HepG2 (cell line): ENCODE measurements around the gene SLC6A9. TPM values are rescaled to one million over a fixed set of nuclear protein-coding genes. Genes with fewer than 3 reads are reported as not detected.

Experiments
- ATAC-seq: fragments of 200-7000 bp; cut with Tn5 transposase; 3 replicates; pipeline ENCODE4 v1.9.1; 2020; ENCODE audit warnings: mild to moderate bottlenecking, moderate library complexity
- BruUV-seq: library from RNA; stranded (reverse); fragments of 400-500 nt; replicated peaks from 2 replicates; lab custom pipeline; 2021; lab: Mats Ljungman, UMichigan
- CTCF ChIA-PET: fragments of 300-600 bp; formaldehyde crosslinking; extraction: SDS; loops from one replicate; lab custom pipeline; 2021; ENCODE audit warnings: low total read pairs, inconsistent platforms, low intra/inter-chr PET ratio; lab: Yijun Ruan, JAX
- POLR2A ChIA-PET: fragments of 350-600 bp; sonication (Branson Sonifier 250); formaldehyde crosslinking; loops from one replicate; lab custom pipeline; 2020; ENCODE audit warnings: antibody characterized with exemption, inconsistent platforms; lab: Yijun Ruan, JAX
- DNase-seq: peaks from one replicate; pipeline ENCODE4 v3.0.0-alpha.2; 2015; ENCODE audit warnings: low spot score
- FAIRE-seq: peaks from 3 replicates; lab custom pipeline; 2011; peaks lifted over from hg19 to GRCh38; lab: Jason Lieb, UNC
- H2AFZ ChIP-seq: one replicate; pipeline ENCODE4 v1.6.1; 2011; ENCODE audit warnings: low read length, inconsistent platforms
- H3K27ac ChIP-seq: fragments of 300-600 bp; 3 replicates; pipeline ENCODE4 v1.8.0; 2011; ENCODE audit warnings: mixed run types, mild to moderate bottlenecking, mixed read lengths, low read length, inconsistent platforms; ENCODE audit not compliant: insufficient read depth; ENCODE audit errors: extremely low read length
- H3K27me3 ChIP-seq, 2 experiments: fragments of 200-600 bp in 1 of 2; 2 replicates in 1 of 2; 3 replicates in 1 of 2; pipeline versions ENCODE4 v1.6.0 to v1.8.0; 2011; ENCODE audit warnings: low read length in 2 of 2, mild to moderate bottlenecking in 2 of 2, moderate library complexity in 2 of 2, inconsistent platforms in 1 of 2; ENCODE audit not compliant: insufficient read depth in 2 of 2, control insufficient read depth in 1 of 2
- H3K36me3 ChIP-seq, 2 experiments: fragments of 200-600 bp in 1 of 2; replicated peaks in 1 of 2; 2 replicates in 1 of 2; 3 replicates in 1 of 2; pipeline versions ENCODE4 v1.5.1 to v1.8.0; 2011; ENCODE audit warnings: low read length in 2 of 2, inconsistent platforms in 1 of 2; ENCODE audit not compliant: insufficient read depth in 2 of 2, control insufficient read depth in 1 of 2
- H3K4me1 ChIP-seq: 2 replicates; pipeline ENCODE4 v1.5.1; 2012; ENCODE audit warnings: low read length, inconsistent platforms; ENCODE audit not compliant: insufficient read depth
- H3K4me2 ChIP-seq: 2 replicates; pipeline ENCODE4 v1.6.0; 2011; ENCODE audit warnings: low read depth, low read length, inconsistent platforms
- H3K4me3 ChIP-seq, 3 experiments: fragments of 200-600 bp in 1 of 3; sonication (generic), shearing (Covaris generic) in 1 of 3; replicated peaks in 1 of 3; 2 replicates each; pipeline ENCODE4 v1.5.1; 2011 to 2016; ENCODE audit warnings: low read length in 3 of 3, inconsistent platforms in 2 of 3, low read depth in 2 of 3, mild to moderate bottlenecking in 2 of 3, control low read depth in 1 of 3, mixed read lengths in 1 of 3; ENCODE audit not compliant: insufficient read depth in 1 of 3
- H3K79me2 ChIP-seq: one replicate; pipeline ENCODE4 v1.6.1; 2011; ENCODE audit warnings: low read length, inconsistent platforms; ENCODE audit not compliant: insufficient read depth
- H3K9ac ChIP-seq: 2 replicates; pipeline ENCODE4 v1.6.0; 2011; ENCODE audit warnings: mild to moderate bottlenecking, low read depth, low read length, inconsistent platforms; ENCODE audit not compliant: insufficient read depth
- H3K9me3 ChIP-seq: 2 replicates; pipeline ENCODE4 v1.5.1; 2012; ENCODE audit warnings: mild to moderate bottlenecking, low read length
- H4K20me1 ChIP-seq: 2 replicates; pipeline ENCODE4 v1.6.0; 2011; ENCODE audit warnings: inconsistent platforms, mild to moderate bottlenecking, low read length, moderate library complexity; ENCODE audit not compliant: insufficient read depth
- ARID4A ChIP-seq: sonication (generic); formaldehyde crosslinking; IDR thresholded peaks from 2 replicates; pipeline ENCODE4 v1.5.0; 2020; ENCODE audit warnings: mild to moderate bottlenecking, missing genetic modification reagents, borderline replicate concordance
- ATF6 ChIP-seq: sonication (generic); formaldehyde crosslinking; conservative IDR thresholded peaks from 2 replicates; pipeline ENCODE4 v1.4.0; 2020; ENCODE audit warnings: missing genetic modification reagents
- BRF2 ChIP-seq: sonication (generic); formaldehyde crosslinking; IDR thresholded peaks from 2 replicates; pipeline ENCODE4 v1.8.1; 2022; ENCODE audit warnings: mild to moderate bottlenecking, missing genetic modification reagents
- CCDC6 ChIP-seq: sonication (generic); formaldehyde crosslinking; IDR thresholded peaks from 2 replicates; pipeline ENCODE4 v1.8.1; 2022; ENCODE audit warnings: mild to moderate bottlenecking, missing genetic modification reagents, moderate library complexity
- FOSL2 ChIP-seq: sonication (generic); formaldehyde crosslinking; IDR thresholded peaks from 2 replicates; pipeline ENCODE4 v1.4.0; 2020; ENCODE audit warnings: missing genetic modification reagents
- NFYC ChIP-seq: IDR thresholded peaks from 2 replicates; pipeline ENCODE4 v1.6.1; 2016; ENCODE audit warnings: missing genetic modification reagents, missing compliant biosample characterization
- PREB ChIP-seq: sonication (generic); formaldehyde crosslinking; IDR thresholded peaks from 2 replicates; pipeline ENCODE4 v1.4.0; 2020; ENCODE audit warnings: missing genetic modification reagents
- TBP ChIP-seq: sonication (generic); formaldehyde crosslinking; IDR thresholded peaks from 2 replicates; pipeline ENCODE4 v1.5.0; 2020; ENCODE audit warnings: missing genetic modification reagents
- TEAD3 ChIP-seq: optimal IDR thresholded peaks from 2 replicates; pipeline ENCODE3; 2016; ENCODE audit warnings: borderline replicate concordance
- TOPORS ChIP-seq: sonication (generic); formaldehyde crosslinking; IDR thresholded peaks from 2 replicates; pipeline ENCODE4 v1.8.0; 2023; ENCODE audit warnings: mild to moderate bottlenecking, missing genetic modification reagents
- XBP1 ChIP-seq: sonication (generic); formaldehyde crosslinking; IDR thresholded peaks from 2 replicates; pipeline ENCODE4 v1.5.0; 2020; ENCODE audit warnings: missing genetic modification reagents
- ZFP41 ChIP-seq: sonication (generic); formaldehyde crosslinking; IDR thresholded peaks from 2 replicates; pipeline ENCODE4 v1.4.0; 2020; ENCODE audit warnings: mild to moderate bottlenecking, missing genetic modification reagents, borderline replicate concordance
- ZNF850 ChIP-seq: sonication (generic); formaldehyde crosslinking; conservative IDR thresholded peaks from 2 replicates; pipeline ENCODE4 v1.9.0; 2021; ENCODE audit warnings: mild to moderate bottlenecking, missing genetic modification reagents
- WGBS: methylation state at CpG from one replicate; pipeline ENCODE4 v1.1.6; 2017; ENCODE audit warnings: low lambda C conversion rate; 5-methylcytosine and 5-hydroxymethylcytosine counted together
- in situ Hi-C: cut with HindIII; loops from 2 replicates; pipeline ENCODE4 v1.10.0; 2017; ENCODE audit warnings: low pct_unique_long_range_greater_than_20kb; ENCODE audit not compliant: extremely low pct_ligation_motif_present
- intact Hi-C: fragments of 100-400 bp; cut with micrococcal nuclease; formaldehyde crosslinking; loops from one replicate; pipeline ENCODE4 v1.10.0; 2022; ENCODE audit not compliant: unreplicated experiment
- polyA plus RNA-seq, 8 experiments: library from polyadenylated mRNA; depleted of rRNA in 3 of 8; stranded (reverse) in 7 of 8; unstranded in 1 of 8; fragments of >200 nt; fragmentation: Illumina TruSeq in 4 of 8; extraction: Trizol in 4 of 8; gene quantifications; 2 replicates each; pipeline versions ENCODE4 v1.2.1 to v1.2.3, GENCODE V29; 2011 to 2016; ENCODE audit warnings: low read depth in 4 of 8, missing spikeins in 1 of 8, mixed read lengths in 1 of 8; ENCODE audit not compliant: insufficient read depth in 1 of 8
- total RNA-seq, 5 experiments: library from RNA; depleted of rRNA; stranded (reverse); fragments of >200 nt; fragmentation: Illumina TruSeq; extraction: Trizol; gene quantifications; 2 replicates each; pipeline ENCODE4 v1.2.3, GENCODE V29; 2016; ENCODE audit warnings: low read depth in 1 of 5

The SLC6A9 gene
- total and polyA plus RNA-seq, 2 of the 13 experiments (the other 11 are each of a cell fraction or from before 2014, with no cell fraction given) = 8.5 to 9.9 TPM

GRCh38 chr1:43947061-43947873 lies 84.0 kb downstream of the SLC6A9 start:
- Histone ChIP-seq H3K36me3 (no peaks in the 10 kb centered on the region; a peak in 1 of 5 replicates), H3K27ac (peak overlapping the region; percentile 93), H3K4me3 (peak overlapping the region; percentile 69 to 90 (median 79)), H3K9me3 (no peaks in the 10 kb centered on the region), H3K79me2 (peaks cover 11% of the 10 kb centered on the region), H3K9ac (peak overlapping the region; percentile 94), H3K27me3 (no peaks in the 10 kb centered on the region; a peak in 1 of 5 replicates), H2AFZ (no peak overlapping the region), H3K4me1 (peaks cover 27% of the 10 kb centered on the region), H4K20me1 (no peaks in the 10 kb centered on the region), H3K4me2 (peak overlapping the region; percentile 84)
- CTCF ChIA-PET = interaction anchor here (0.7 kb wide), 1 partner anchor 184 kb away, joined by 3 read pairs; no protein-coding TSS in a partner anchor
- in situ Hi-C loops = no loop called here
- intact Hi-C loops = loop anchor here (1.0 to 5.0 kb wide), 2 partner anchors 22 to 240 kb away; partner anchors contain the start of gene ST3GAL3
- ATAC-seq = peak; percentile 11
- POLR2A ChIA-PET = interaction anchor here (0.8 to 5.0 kb wide), 8 partner anchors 8 to 184 kb away, joined by 3 to 38 read pairs (median 7); partner anchors contain the start of genes ATP6V0B and DPH2
- TSS peak; percentile 61 for BruUV-seq
- no peak for DNase-seq
- 0% methylated on average over 6 of the region's 27 CpGs for WGBS
- no peak for FAIRE-seq
- TF ChIP-seq PREB (CRISPR knock-in tag) (no peak), NFYC (CRISPR knock-in tag) (no peak), TOPORS (CRISPR knock-in tag) (0 out of 2 replicates have a peak, but pooled peaks have one; percentile 33), ZFP41 (CRISPR knock-in tag) (0 out of 2 replicates have a peak, but pooled peaks have one; percentile 84), ATF6 (CRISPR knock-in tag) (no peak), CCDC6 (CRISPR knock-in tag) (no peak), XBP1 (CRISPR knock-in tag) (no peak), TBP (CRISPR knock-in tag) (no peak), FOSL2 (CRISPR knock-in tag) (peak; percentile 2; the same call in 1 of the 2 replicates), BRF2 (CRISPR knock-in tag) (no peak), ZNF850 (no peak), ARID4A (CRISPR knock-in tag) (peak; percentile 57; the same call in 1 of the 2 replicates), TEAD3 (no peak)
